Right lobe of liver (tissue), 6 donors: ENCODE results near the gene ZNF254. TPM values are rescaled to one million over a fixed set of nuclear protein-coding genes. Genes with fewer than 3 reads are reported as not detected.
A peak's percentile ranks its signal among the peaks of the same experiment; 100 is the strongest.

Experiments
- ATAC-seq, 4 donors: fragments of 200-7000 bp; cut with Tn5 transposase; one replicate each; pipeline ENCODE4 v1.9.1; 2020; ENCODE audit warnings: mild to moderate bottlenecking in 4 of 4, moderate library complexity in 4 of 4
- DNase-seq, 3 donors: peaks; one replicate each; pipeline ENCODE4 v3.0.0-alpha.2; 2020
- H3K27ac ChIP-seq, 3 donors: fragments of 200-600 bp; one replicate each; pipeline ENCODE4 v1.8.0; 2022
- H3K27me3 ChIP-seq, 2 donors: fragments of 200-600 bp; one replicate each; pipeline ENCODE4 v1.8.0; 2022
- H3K36me3 ChIP-seq, 4 donors: fragments of 200-600 bp; sonication (generic) in 1 of 4; one replicate each; pipeline versions ENCODE4 v1.5.1 to v1.8.0; 2017 to 2022; ENCODE audit warnings: control low read depth in 1 of 4
- H3K4me1 ChIP-seq, 4 donors: fragments of 200-600 bp; sonication (generic) in 1 of 4; one replicate each; pipeline versions ENCODE4 v1.5.1 to v1.8.0; 2017 to 2022; ENCODE audit warnings: control low read depth in 1 of 4
- H3K4me3 ChIP-seq, 3 donors: fragments of 200-600 bp; one replicate each; pipeline ENCODE4 v1.8.0; 2022
- H3K9me3 ChIP-seq, 4 donors: fragments of 200-600 bp; sonication (generic) in 1 of 4; one replicate each; pipeline versions ENCODE4 v1.5.1 to v1.8.0; 2017 to 2022; ENCODE audit warnings: control low read depth in 1 of 4
- POLR2A ChIP-seq: fragments of 450-650 bp; IDR thresholded peaks from one replicate; pipeline ENCODE4 v1.6.1; 2017; ENCODE audit warnings: antibody characterized with exemption, mild to moderate bottlenecking
- WGBS: methylation state at CpG from one replicate; pipeline ENCODE4 v1.1.6; 2018; ENCODE audit warnings: low coverage, low lambda C conversion rate; ENCODE audit not compliant: insufficient coverage; ENCODE audit errors: missing lambda C conversion rate; 5-methylcytosine and 5-hydroxymethylcytosine counted together
- intact Hi-C, 2 donors: fragments of 100-400 bp; cut with DNase I; formaldehyde crosslinking; loops; one replicate each; pipeline versions ENCODE4 v1.11.2 to v1.14.1; 2022
- total RNA-seq, 6 experiments: library from RNA; depleted of rRNA in 2 of 6; stranded (reverse); fragments of >200 nt in 2 of 6; fragmentation: NEBNext Ultra II Directional in 3 of 6; extraction: Animal tissue kit (Norgen Biotek cat#: 25700) in 3 of 6; gene quantifications; one replicate each; pipeline versions ENCODE4 v1.1.0 to v1.2.4, GENCODE V29; 2016 to 2023
- TF ChIP-seq, protein P1 (sequence below), 4 donors: fragments of 200-600 bp in 3 of 4; fragments of 450-650 bp in 1 of 4; IDR thresholded peaks; one replicate each; pipeline versions ENCODE4 v1.5.1 to v1.8.0; 2016 to 2022; ENCODE audit warnings: antibody characterized with exemption in 4 of 4, mild to moderate bottlenecking in 2 of 4
- donor health status: DM: no; HTN: yes; CAD: no.
- donor health status: DM: no; HTN: no; CAD: no.
- donor health status: DM: no; HTN: no; CAD: no.
- donor health status: DM: no; HTN: yes; CAD: no.
- donor health status: DM: no; HTN: yes; CAD: no.

Gene ZNF254
- total RNA-seq, 6 experiments from 2014 or later, result 5.2 to 10.0 (median 8.0) TPM

DNA sequence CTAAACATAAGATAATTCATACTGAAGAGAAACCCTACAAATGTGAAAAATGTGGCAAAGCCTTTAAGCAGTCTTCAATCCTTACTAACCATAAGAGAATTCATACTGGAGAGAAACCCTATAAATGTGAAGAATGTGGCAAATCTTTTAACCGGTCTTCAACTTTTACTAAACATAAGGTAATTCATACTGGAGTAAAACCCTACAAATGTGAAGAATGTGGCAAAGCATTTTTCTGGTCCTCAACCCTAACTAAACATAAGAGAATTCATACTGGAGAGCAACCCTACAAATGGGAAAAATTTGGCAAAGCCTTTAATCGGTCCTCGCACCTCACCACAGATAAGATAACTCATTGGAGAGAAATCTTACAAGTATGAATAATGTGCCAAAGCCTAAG, 40.6 kb downstream of the ZNF254 start:
- intact Hi-C loops, result no loop called here
- WGBS, result 95% methylated on average over 3 of the region's 3 CpGs
- H3K27ac ChIP-seq, result no peak overlapping the region
- H3K36me3 ChIP-seq, result peaks cover 0 to 24% (median 16%) of the 10 kb centered on the region in 4 donors
- no peaks in the 10 kb centered on the region for H3K4me1 ChIP-seq
- DNase-seq (no peak), ATAC-seq (no peak)
- peaks cover 0 to 47% (median 31%) of the 10 kb centered on the region in 4 donors for H3K9me3 ChIP-seq
- no peaks in the 10 kb centered on the region for H3K27me3 ChIP-seq
- no peak overlapping the region for H3K4me3 ChIP-seq
- no peak for TF ChIP-seq POLR2A
- TF ChIP-seq, protein P1, sequence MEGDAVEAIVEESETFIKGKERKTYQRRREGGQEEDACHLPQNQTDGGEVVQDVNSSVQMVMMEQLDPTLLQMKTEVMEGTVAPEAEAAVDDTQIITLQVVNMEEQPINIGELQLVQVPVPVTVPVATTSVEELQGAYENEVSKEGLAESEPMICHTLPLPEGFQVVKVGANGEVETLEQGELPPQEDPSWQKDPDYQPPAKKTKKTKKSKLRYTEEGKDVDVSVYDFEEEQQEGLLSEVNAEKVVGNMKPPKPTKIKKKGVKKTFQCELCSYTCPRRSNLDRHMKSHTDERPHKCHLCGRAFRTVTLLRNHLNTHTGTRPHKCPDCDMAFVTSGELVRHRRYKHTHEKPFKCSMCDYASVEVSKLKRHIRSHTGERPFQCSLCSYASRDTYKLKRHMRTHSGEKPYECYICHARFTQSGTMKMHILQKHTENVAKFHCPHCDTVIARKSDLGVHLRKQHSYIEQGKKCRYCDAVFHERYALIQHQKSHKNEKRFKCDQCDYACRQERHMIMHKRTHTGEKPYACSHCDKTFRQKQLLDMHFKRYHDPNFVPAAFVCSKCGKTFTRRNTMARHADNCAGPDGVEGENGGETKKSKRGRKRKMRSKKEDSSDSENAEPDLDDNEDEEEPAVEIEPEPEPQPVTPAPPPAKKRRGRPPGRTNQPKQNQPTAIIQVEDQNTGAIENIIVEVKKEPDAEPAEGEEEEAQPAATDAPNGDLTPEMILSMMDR (IDR thresholded peaks at IDR 0.05), result no peak

DNA sequence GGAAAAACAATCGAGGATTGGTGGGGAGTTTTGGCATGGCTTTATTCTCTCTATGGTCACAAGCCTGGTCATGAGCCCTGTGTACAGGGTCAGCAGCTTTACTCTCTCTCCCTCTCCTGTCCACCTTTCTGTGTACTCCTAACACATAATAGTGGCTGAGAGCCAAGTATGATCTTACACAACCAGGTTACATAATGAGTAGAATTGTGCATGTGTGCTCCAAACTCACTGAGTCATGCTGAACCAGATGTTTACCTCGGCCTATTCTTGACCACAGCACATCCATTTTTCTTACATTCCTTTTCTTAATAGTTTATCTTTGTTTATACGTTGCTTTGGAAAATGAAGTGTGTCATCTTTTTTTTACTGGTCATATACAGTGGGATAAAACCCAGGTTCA, 53.1 kb downstream of the ZNF254 start:
- intact Hi-C loops, result no loop called here
- no peaks in the 10 kb centered on the region for H3K4me1 ChIP-seq
- no peaks in the 10 kb centered on the region for H3K27me3 ChIP-seq
- H3K36me3 ChIP-seq, result no peaks in the 10 kb centered on the region
- TF ChIP-seq, protein P1 (IDR thresholded peaks at IDR 0.05), result no peak
- no peak for TF ChIP-seq POLR2A
- no peak overlapping the region for H3K27ac ChIP-seq
- WGBS, result 82% methylated on average over 3 of the region's 3 CpGs
- H3K4me3 ChIP-seq, result no peak overlapping the region
- peak in 3 of 4 donors; percentile 25 to 59 (median 55) for ATAC-seq
- DNase-seq, result no peak
- H3K9me3 ChIP-seq, result peaks cover 0 to 17% (median 9%) of the 10 kb centered on the region in 4 donors

DNA sequence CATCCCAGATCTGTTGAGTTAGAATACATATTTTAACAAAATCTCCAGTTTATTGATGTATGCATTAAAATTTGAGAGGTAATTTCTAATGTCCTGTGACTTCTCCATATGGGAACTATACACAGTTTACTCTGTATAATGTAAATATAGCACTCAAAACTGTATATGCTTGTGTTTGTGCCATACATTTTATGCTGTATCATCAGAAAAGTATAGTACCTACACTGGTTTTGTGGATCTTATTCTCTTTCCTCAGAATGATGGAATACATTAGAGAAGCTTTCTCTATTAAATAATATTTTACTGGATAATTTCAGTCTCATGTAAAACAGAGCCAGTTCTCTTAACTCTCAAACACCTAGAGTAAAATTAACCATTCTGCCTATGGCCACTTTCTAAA, 53.6 kb downstream of the ZNF254 start:
- no peak for DNase-seq
- intact Hi-C loops, result no loop called here
- H3K9me3 ChIP-seq, result peaks cover 0 to 14% (median 8%) of the 10 kb centered on the region in 4 donors

DNA sequence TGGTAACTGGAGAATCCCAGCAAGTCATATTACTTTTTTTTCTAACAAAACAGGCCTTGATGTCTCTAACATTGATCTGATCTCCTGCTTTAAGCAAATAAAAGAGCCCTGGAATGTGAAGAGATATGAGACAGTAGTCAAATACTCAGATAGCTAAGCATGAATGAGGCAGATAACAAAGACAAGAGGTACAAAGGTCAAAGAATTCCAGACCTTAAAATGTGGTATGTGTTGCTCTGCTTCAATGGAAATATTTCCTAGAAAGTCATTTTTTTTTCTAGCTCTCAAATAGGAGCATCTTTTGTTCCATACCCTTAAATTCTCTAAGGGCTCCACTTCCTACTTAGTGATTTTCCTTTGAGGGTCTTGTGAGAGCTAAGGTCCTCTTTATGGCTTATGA, 54.6 kb downstream of the ZNF254 start:
- TF ChIP-seq, protein P1 (IDR thresholded peaks at IDR 0.05), result no peak
- TF ChIP-seq POLR2A, result no peak
- intact Hi-C loops, result no loop called here
- ATAC-seq (no peak), DNase-seq (no peak)
- Histone ChIP-seq H3K27me3 (no peaks in the 10 kb centered on the region), H3K36me3 (no peaks in the 10 kb centered on the region), H3K27ac (no peak overlapping the region), H3K4me1 (no peaks in the 10 kb centered on the region), H3K9me3 (peaks cover 0 to 15% (median 6%) of the 10 kb centered on the region in 4 donors), H3K4me3 (no peak overlapping the region)

More for the DNA sequence above, 53.6 kb downstream of the ZNF254 start:
- Histone ChIP-seq H3K4me3 (no peak overlapping the region), H3K27me3 (no peaks in the 10 kb centered on the region), H3K4me1 (no peaks in the 10 kb centered on the region), H3K36me3 (no peaks in the 10 kb centered on the region), H3K27ac (no peak overlapping the region)
- no peak for ATAC-seq
- TF ChIP-seq POLR2A, result no peak
- TF ChIP-seq, protein P1 (IDR thresholded peaks at IDR 0.05), result no peak

DNA sequence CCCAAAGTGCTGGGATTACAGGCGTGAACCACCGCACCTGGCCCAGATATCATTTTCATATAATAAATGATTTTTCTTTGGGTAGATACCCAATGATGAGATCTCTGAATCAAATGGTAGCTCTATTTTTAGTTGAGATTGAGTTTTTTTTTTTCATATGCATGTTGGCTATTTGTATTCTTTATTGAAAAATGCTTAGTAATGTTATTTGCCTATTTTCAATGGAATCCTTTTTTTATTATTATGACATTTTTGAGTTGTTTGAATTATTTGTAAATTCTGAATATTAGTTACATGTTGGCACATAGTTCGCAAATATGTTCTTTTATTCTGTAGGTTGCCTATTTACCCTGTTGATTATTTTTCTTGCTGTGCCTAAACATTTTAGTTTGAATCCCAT, 55.8 kb downstream of the ZNF254 start:
- no peaks in the 10 kb centered on the region for H3K36me3 ChIP-seq
- peaks cover 0 to 19% (median 7%) of the 10 kb centered on the region in 4 donors for H3K9me3 ChIP-seq
- H3K27ac ChIP-seq, result no peak overlapping the region
- ATAC-seq, result no peak
- no peak overlapping the region for H3K4me3 ChIP-seq
- 95% methylated on average over 3 of the region's 3 CpGs for WGBS
- no peak for DNase-seq
- no peak for TF ChIP-seq POLR2A
- TF ChIP-seq, protein P1 (IDR thresholded peaks at IDR 0.05), result no peak
- H3K4me1 ChIP-seq, result no peaks in the 10 kb centered on the region
- intact Hi-C loops, result no loop called here
- H3K27me3 ChIP-seq, result no peaks in the 10 kb centered on the region
